Suprapubic skin (tissue), 4 donors: ENCODE measurements around the gene KCNG2. TPM values are rescaled to one million over a fixed set of nuclear protein-coding genes. Genes with fewer than 3 reads are reported as not detected.

Experiments used
- DNase-seq, 2 donors: peaks; one replicate each; pipeline ENCODE4 v3.0.0-alpha.2; 2019; ENCODE audit warnings: low spot score in 2 of 2
- H3K27ac ChIP-seq: fragments of 200-600 bp; sonication (generic); one replicate; pipeline ENCODE4 v1.5.1; 2019
- H3K27me3 ChIP-seq: fragments of 200-600 bp; sonication (generic); one replicate; pipeline ENCODE4 v1.5.1; 2019
- H3K36me3 ChIP-seq: fragments of 200-600 bp; sonication (generic); one replicate; pipeline ENCODE4 v1.5.1; 2019
- H3K4me1 ChIP-seq: fragments of 200-600 bp; sonication (generic); one replicate; pipeline ENCODE4 v1.5.1; 2019
- H3K4me3 ChIP-seq: fragments of 200-600 bp; sonication (generic); one replicate; pipeline ENCODE4 v1.5.1; 2019; ENCODE audit warnings: mild to moderate bottlenecking
- H3K9me3 ChIP-seq: fragments of 200-600 bp; sonication (generic); one replicate; pipeline ENCODE4 v1.5.1; 2019
- CTCF ChIP-seq, 2 donors: fragments of 200-600 bp in 1 of 2; fragments of 450-650 bp in 1 of 2; sonication (generic) in 1 of 2; IDR thresholded peaks; one replicate each; pipeline ENCODE4 v1.5.1; 2016 to 2019; ENCODE audit warnings: antibody characterized with exemption in 2 of 2, mild to moderate bottlenecking in 1 of 2, moderate library complexity in 1 of 2
- EP300 ChIP-seq: sonication (generic); formaldehyde crosslinking; IDR thresholded peaks from one replicate; pipeline ENCODE4 v1.6.1; 2017; ENCODE audit warnings: antibody characterized with exemption
- POLR2A ChIP-seq, 2 donors: fragments of 450-650 bp; IDR thresholded peaks; one replicate each; pipeline ENCODE4 v1.6.1; 2017; ENCODE audit warnings: antibody characterized with exemption in 2 of 2, mild to moderate bottlenecking in 2 of 2, moderate library complexity in 2 of 2
- POLR2AphosphoS5 ChIP-seq, 3 donors: sonication (generic); formaldehyde crosslinking; IDR thresholded peaks; one replicate each; pipeline ENCODE4 v1.6.1; 2017; ENCODE audit warnings: antibody characterized with exemption in 3 of 3
- WGBS: methylation state at CpG from one replicate; pipeline ENCODE4 v1.1.5; 2018; 5-methylcytosine and 5-hydroxymethylcytosine counted together
- total RNA-seq, 4 donors: library from RNA; depleted of rRNA; stranded (reverse); fragments of >200 nt; gene quantifications; one replicate each; pipeline ENCODE4 v1.1.0, GENCODE V29; 2016

Gene KCNG2
- total RNA-seq, 4 donors from 2014 or later: not detected

DNA sequence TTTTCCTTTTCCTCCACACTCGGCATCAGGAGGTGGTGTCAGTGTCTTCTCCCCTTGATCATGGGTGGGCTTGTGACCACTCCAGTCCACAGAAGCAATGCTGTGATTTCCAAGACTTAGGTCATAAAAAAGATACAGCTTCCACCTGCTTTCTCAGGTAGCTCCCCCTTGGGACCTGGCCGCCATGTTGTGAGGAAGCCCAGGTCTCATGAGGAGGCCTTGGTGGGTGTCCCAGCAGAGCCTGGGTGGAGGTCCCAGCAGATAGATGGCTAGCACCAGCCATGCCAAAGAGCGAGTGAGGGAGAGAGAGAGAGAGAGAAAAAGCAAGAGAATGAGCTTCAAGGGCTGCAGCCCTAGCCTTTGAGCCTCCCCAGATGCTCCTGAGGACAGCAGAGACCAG lies 137.8 kb downstream of the KCNG2 start:
- Histone ChIP-seq H3K27ac (no peak overlapping the region), H3K4me3 (no peak overlapping the region), H3K9me3 (peaks cover 21% of the 10 kb centered on the region), H3K36me3 (peaks cover 60% of the 10 kb centered on the region), H3K4me1 (peaks cover 17% of the 10 kb centered on the region), H3K27me3 (no peaks in the 10 kb centered on the region)
- whole genome bisulfite sequencing: 100% methylated on average over 3 of the region's 3 CpGs
- peak; percentile 34 to 52 for DNase-seq
- TF ChIP-seq CTCF (IDR thresholded peaks at IDR 0.05): no peak
- no peak for TF ChIP-seq POLR2A (IDR thresholded peaks at IDR 0.05)
- no peak for TF ChIP-seq POLR2AphosphoS5 (IDR thresholded peaks at IDR 0.05)
- TF ChIP-seq EP300: no peak

DNA sequence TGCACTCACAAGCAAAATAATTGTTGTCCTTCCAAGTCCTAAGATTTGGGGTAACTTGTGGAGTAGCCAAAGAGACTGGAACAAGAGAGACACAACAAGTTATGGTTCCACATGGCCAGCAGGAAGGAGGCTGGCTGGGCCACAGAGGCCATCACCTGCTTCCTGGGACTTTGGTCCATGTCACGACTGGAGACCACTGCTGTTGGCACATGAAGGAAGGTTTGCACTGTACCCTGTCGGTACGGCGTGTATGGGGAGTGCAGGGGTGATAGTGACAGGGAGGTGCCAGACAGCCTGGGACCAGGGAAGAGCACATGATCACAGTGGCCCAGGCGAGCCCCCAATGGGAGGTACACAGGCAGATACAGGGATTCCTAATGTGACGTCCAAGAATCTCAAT lies 138.2 kb downstream of the KCNG2 start:
- peaks cover 21% of the 10 kb centered on the region for H3K4me1 ChIP-seq
- H3K9me3 ChIP-seq: peaks cover 21% of the 10 kb centered on the region
- H3K4me3 ChIP-seq: no peak overlapping the region
- DNase-seq: peak; percentile 18 to 35
- H3K27me3 ChIP-seq: no peaks in the 10 kb centered on the region
- WGBS: 94% methylated on average over 6 of the region's 6 CpGs
- H3K27ac ChIP-seq: no peak overlapping the region
- TF ChIP-seq POLR2A (IDR thresholded peaks at IDR 0.05) (no peak), CTCF (IDR thresholded peaks at IDR 0.05) (no peak), POLR2AphosphoS5 (IDR thresholded peaks at IDR 0.05) (no peak), EP300 (no peak)
- peaks cover 60% of the 10 kb centered on the region for H3K36me3 ChIP-seq

DNA sequence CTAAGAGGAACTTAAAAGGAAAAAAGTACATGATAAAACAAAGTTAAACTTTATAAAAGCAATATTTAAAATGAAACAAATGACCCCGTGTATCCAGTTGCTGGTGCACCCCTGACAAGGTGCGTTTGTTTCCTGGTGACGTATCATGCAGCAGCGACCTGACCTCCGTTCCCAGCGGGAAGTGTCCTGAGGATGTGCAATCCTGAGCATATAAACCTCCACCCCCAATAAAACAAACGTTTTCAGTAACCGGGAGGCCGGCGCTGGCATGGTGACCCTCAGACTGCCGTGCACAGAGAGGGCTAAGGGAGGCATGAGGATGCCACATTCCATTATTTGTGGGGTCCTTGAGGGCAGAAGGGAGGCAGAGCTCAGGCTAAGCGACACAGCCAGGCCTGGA lies 138.9 kb downstream of the KCNG2 start:
- Histone ChIP-seq H3K4me1 (peaks cover 27% of the 10 kb centered on the region), H3K27ac (no peak overlapping the region), H3K4me3 (no peak overlapping the region), H3K27me3 (no peaks in the 10 kb centered on the region), H3K36me3 (peaks cover 61% of the 10 kb centered on the region), H3K9me3 (peaks cover 15% of the 10 kb centered on the region)
- DNase-seq: peak; percentile 45 to 65
- 98% methylated on average over 12 of the region's 12 CpGs for WGBS
- no peak for TF ChIP-seq EP300
- TF ChIP-seq CTCF (IDR thresholded peaks at IDR 0.05): no peak
- no peak for TF ChIP-seq POLR2A (IDR thresholded peaks at IDR 0.05)
- no peak for TF ChIP-seq POLR2AphosphoS5 (IDR thresholded peaks at IDR 0.05)

DNA sequence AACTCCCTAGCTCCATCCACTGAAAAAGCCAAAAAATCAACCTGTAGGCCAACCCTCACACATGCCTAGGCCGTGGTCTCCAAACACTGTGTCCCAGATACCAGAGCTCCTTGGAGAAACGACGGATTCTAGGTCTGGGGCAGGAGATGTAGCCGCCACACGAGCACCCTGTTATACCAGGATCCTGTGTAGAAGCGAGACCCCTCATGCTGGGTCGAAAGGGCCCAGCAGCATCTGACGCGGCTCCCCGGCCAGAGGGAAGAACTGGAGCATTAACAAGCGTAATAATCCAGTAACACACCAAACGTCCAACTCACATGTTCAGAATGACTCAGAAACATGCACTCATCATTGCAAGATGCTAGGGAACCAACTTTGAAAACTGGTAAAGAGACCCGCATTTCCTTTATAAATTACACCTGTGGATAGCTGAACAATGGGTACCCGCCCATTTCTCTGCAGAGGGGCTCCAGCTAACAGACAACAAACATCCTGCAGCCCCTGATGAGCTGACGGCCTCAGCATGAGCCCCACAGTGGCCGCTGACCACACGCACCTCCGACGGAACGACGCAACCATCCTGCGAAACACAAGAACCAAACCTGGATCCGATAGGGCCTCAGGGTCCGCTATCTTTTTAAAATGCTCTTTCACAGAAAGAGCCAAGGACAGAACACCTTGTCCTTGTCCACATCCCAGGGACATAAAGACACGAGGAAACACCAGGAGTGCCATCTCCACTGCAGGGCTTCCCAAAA lies 139.5 kb downstream of the KCNG2 start:
- H3K27me3 ChIP-seq: no peaks in the 10 kb centered on the region
- H3K4me1 ChIP-seq: peaks cover 33% of the 10 kb centered on the region
- H3K4me3 ChIP-seq: no peak overlapping the region
- H3K36me3 ChIP-seq: peaks cover 65% of the 10 kb centered on the region
- TF ChIP-seq CTCF (IDR thresholded peaks at IDR 0.05) (no peak), POLR2AphosphoS5 (IDR thresholded peaks at IDR 0.05) (no peak), POLR2A (IDR thresholded peaks at IDR 0.05) (no peak), EP300 (no peak)
- peak; percentile 38 to 56 for DNase-seq
- peaks cover 11% of the 10 kb centered on the region for H3K9me3 ChIP-seq
- H3K27ac ChIP-seq: peak overlapping the region; percentile 9
- 97% methylated on average over 24 of the region's 25 CpGs for WGBS

DNA sequence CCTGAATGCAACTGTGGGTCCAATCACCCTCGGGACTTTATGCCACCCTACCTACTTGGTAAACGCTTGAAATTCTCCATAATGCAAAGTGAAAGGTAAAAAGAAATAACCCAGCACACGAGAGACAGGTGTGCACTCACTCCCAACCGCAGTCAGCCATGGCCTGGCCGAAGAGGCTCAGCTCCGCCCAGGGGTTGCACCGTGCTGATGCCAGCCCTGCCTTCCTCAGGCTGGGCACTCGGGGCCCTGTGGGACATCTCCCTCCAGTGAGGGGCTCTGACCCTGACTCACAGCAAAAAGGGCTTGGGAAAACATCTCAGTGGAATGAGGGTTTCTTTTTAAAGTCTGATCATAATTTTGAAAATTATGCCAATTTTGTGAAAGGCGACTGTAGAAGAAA lies 140.5 kb downstream of the KCNG2 start:
- Histone ChIP-seq H3K4me1 (peaks cover 40% of the 10 kb centered on the region), H3K9me3 (peaks cover 5% of the 10 kb centered on the region), H3K36me3 (peaks cover 66% of the 10 kb centered on the region), H3K27ac (peak overlapping the region; percentile 65), H3K4me3 (no peak overlapping the region), H3K27me3 (no peaks in the 10 kb centered on the region)
- TF ChIP-seq CTCF (IDR thresholded peaks at IDR 0.05): no peak
- no peak for TF ChIP-seq POLR2A (IDR thresholded peaks at IDR 0.05)
- TF ChIP-seq EP300: no peak
- TF ChIP-seq POLR2AphosphoS5 (IDR thresholded peaks at IDR 0.05): no peak
- DNase-seq: peak; percentile 20 to 38
- WGBS: 87% methylated on average over 9 of the region's 9 CpGs
